ENCODE measurements around the gene SIRT4. TPM values are rescaled to one million over a fixed set of nuclear protein-coding genes. Genes with fewer than 3 reads are reported as not detected.

SIRT4 gene
- total RNA-seq, 1 donor from 2014 or later = 2.7 TPM

DNA sequence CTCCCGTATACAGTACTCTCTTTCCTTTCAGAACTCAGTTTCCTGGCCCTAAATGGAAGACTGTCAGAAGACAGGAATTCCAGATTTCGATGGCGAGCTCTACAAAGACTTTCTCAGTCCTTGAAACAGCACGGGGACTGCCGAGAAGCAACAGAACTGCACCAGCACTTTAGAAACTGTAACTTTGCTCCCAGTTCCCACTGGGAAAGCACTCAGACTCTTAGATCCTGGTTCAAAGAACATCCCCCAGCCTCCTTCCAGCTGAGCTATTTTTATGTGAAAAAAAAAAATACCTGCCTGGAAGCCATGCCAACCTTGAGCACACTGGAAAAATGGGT, 38.4 kb upstream of the SIRT4 start:
- FAIRE-seq (no peak), DNase-seq (ENCODE audit: low read depth) (no peak)
- H3K4me3 ChIP-seq (ENCODE audit: insufficient read depth, low read depth, low read length) = peak overlapping the region; percentile 88
- peak overlapping the region; percentile 100 for H3K4me2 ChIP-seq (ENCODE audit: low read length)
- peaks cover 35% of the 10 kb centered on the region for H3K4me1 Mint-ChIP-seq (ENCODE audit: low read depth, unreplicated experiment)
- no peaks in the 10 kb centered on the region for H3K36me3 ChIP-seq (ENCODE audit: insufficient read depth, low read length)
- H3K27ac Mint-ChIP-seq (ENCODE audit: unreplicated experiment) = peak overlapping the region; percentile 92
- H3K4me1 ChIP-seq (ENCODE audit: insufficient read depth, low read length) = peaks cover 34% of the 10 kb centered on the region
- no peak overlapping the region for H2AFZ ChIP-seq (ENCODE audit: low read depth, low read length)
- no peaks in the 10 kb centered on the region for H3K9me3 Mint-ChIP-seq (ENCODE audit: unreplicated experiment)
- H3K27me3 ChIP-seq (ENCODE audit: insufficient read depth, low read length) = no peaks in the 10 kb centered on the region
- peaks cover 14% of the 10 kb centered on the region for H3K36me3 Mint-ChIP-seq (ENCODE audit: low read depth, unreplicated experiment)
- H3K27me3 Mint-ChIP-seq (ENCODE audit: low read depth, unreplicated experiment) = no peaks in the 10 kb centered on the region
- peak overlapping the region; percentile 97 for H3K4me3 Mint-ChIP-seq (ENCODE audit: unreplicated experiment)
- peaks cover 60% of the 10 kb centered on the region for H4K20me1 ChIP-seq (ENCODE audit: insufficient read depth, low read length)
- H3K79me2 ChIP-seq (ENCODE audit: insufficient read depth, low read length) = peaks cover 68% of the 10 kb centered on the region
- H3K9ac ChIP-seq (ENCODE audit: low read length) = peak overlapping the region; percentile 88
- peak overlapping the region; percentile 41 for H3K27ac ChIP-seq (ENCODE audit: low read depth, low read length)
- TF ChIP-seq EZH2 (IDR thresholded peaks at IDR 0.05; ENCODE audit: insufficient read depth, low read length) = no peak
- TF ChIP-seq, protein P1, sequence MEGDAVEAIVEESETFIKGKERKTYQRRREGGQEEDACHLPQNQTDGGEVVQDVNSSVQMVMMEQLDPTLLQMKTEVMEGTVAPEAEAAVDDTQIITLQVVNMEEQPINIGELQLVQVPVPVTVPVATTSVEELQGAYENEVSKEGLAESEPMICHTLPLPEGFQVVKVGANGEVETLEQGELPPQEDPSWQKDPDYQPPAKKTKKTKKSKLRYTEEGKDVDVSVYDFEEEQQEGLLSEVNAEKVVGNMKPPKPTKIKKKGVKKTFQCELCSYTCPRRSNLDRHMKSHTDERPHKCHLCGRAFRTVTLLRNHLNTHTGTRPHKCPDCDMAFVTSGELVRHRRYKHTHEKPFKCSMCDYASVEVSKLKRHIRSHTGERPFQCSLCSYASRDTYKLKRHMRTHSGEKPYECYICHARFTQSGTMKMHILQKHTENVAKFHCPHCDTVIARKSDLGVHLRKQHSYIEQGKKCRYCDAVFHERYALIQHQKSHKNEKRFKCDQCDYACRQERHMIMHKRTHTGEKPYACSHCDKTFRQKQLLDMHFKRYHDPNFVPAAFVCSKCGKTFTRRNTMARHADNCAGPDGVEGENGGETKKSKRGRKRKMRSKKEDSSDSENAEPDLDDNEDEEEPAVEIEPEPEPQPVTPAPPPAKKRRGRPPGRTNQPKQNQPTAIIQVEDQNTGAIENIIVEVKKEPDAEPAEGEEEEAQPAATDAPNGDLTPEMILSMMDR (IDR thresholded peaks at IDR 0.05; ENCODE audit: insufficient read depth, low read depth, low read length) = no peak
- H3K9me3 ChIP-seq (ENCODE audit: insufficient read depth, low read depth, low read length) = no peaks in the 10 kb centered on the region

DNA sequence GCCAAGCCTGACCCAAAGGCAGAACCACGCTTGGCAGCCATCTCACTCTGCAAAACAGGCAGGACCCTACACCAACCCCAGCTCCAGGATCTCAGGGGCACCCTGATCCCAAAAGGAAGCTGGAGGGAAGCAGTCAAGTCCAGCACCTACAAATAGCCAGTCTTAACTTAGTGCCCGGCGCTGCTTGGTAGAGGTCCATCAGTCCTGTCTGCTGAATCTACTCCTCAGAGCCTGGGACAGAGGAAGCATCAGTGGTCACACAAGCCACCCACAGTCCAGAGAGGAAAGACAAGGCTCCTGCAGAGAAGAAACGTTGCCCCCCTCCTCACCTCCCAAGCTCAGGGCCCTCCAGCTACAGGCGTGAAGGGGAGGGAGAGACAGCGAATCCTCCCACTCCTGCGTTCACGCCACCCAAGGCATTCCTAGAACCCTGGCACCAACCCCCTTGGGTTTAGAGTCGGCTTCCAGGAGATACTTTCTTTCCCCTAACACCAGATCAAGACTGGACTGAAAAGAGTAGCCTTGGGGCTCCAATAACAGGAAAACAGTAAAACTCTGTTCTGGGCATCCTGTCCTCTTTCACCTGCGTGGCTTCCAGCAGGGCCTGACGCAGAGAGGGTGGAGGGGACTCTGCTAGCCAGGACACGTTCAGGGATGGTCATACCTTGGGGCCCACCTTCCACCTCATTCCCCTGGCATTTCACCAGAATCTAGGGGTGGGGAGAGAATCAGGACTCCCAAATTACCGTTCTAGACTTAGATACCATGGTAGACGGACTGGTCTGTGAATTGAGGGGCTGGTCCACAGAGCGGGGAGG, 37.8 kb upstream of the SIRT4 start:
- H3K9ac ChIP-seq (ENCODE audit: low read length) = peak overlapping the region; percentile 88
- peaks cover 34% of the 10 kb centered on the region for H3K4me1 ChIP-seq (ENCODE audit: insufficient read depth, low read length)
- H3K4me3 ChIP-seq (ENCODE audit: insufficient read depth, low read depth, low read length) = peak overlapping the region; percentile 88
- H3K36me3 ChIP-seq (ENCODE audit: insufficient read depth, low read length) = no peaks in the 10 kb centered on the region
- peak overlapping the region; percentile 41 for H3K27ac ChIP-seq (ENCODE audit: low read depth, low read length)
- no peaks in the 10 kb centered on the region for H3K9me3 ChIP-seq (ENCODE audit: insufficient read depth, low read depth, low read length)
- no peaks in the 10 kb centered on the region for H3K9me3 Mint-ChIP-seq (ENCODE audit: unreplicated experiment)
- peak overlapping the region; percentile 97 for H3K4me3 Mint-ChIP-seq (ENCODE audit: unreplicated experiment)
- H3K27ac Mint-ChIP-seq (ENCODE audit: unreplicated experiment) = peak overlapping the region; percentile 92
- no peak for DNase-seq (ENCODE audit: low read depth)
- H3K27me3 Mint-ChIP-seq (ENCODE audit: low read depth, unreplicated experiment) = no peaks in the 10 kb centered on the region
- peaks cover 56% of the 10 kb centered on the region for H4K20me1 ChIP-seq (ENCODE audit: insufficient read depth, low read length)
- peaks cover 34% of the 10 kb centered on the region for H3K4me1 Mint-ChIP-seq (ENCODE audit: low read depth, unreplicated experiment)
- no peak for TF ChIP-seq EZH2 (IDR thresholded peaks at IDR 0.05; ENCODE audit: insufficient read depth, low read length)
- TF ChIP-seq, protein P1 (IDR thresholded peaks at IDR 0.05; ENCODE audit: insufficient read depth, low read depth, low read length) = no peak
- H3K79me2 ChIP-seq (ENCODE audit: insufficient read depth, low read length) = peaks cover 62% of the 10 kb centered on the region
- no peaks in the 10 kb centered on the region for H3K27me3 ChIP-seq (ENCODE audit: insufficient read depth, low read length)
- FAIRE-seq = no peak
- peak overlapping the region; percentile 100 for H3K4me2 ChIP-seq (ENCODE audit: low read length)
- peaks cover 14% of the 10 kb centered on the region for H3K36me3 Mint-ChIP-seq (ENCODE audit: low read depth, unreplicated experiment)
- H2AFZ ChIP-seq (ENCODE audit: low read depth, low read length) = no peak overlapping the region

DNA sequence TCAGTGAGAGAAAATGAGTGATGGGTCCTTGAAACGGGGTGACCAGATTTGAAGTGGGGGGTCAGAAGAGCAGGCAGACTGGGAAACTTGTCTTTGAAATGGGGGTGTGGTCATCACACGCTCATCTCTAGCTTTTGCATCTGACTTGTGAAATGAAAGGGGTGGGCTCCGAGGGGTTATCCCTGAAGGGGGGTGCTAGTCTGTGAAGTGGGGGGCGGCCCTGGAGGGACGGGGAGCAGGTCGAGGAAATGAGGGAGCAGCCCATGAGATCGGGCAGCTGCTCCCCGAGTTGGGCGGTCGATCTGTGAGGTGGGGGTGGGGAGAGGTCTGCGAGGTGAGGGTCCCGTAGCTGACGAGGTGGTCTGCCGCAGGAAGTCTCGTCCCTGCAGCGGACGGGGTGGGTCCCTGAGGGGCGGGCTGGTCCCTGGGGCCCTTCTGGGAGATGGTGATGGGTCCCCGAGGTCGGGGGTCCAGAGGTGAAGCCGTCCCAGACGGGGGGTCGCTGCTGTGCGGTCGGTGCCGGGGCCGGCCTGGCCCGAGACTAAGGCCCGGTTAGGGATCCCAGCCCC, 37.1 kb upstream of the SIRT4 start:
- Histone ChIP-seq H3K4me3 (ENCODE audit: insufficient read depth, low read depth, low read length) (peak overlapping the region; percentile 88), H3K79me2 (ENCODE audit: insufficient read depth, low read length) (peaks cover 55% of the 10 kb centered on the region), H3K27me3 (ENCODE audit: insufficient read depth, low read length) (no peaks in the 10 kb centered on the region), H2AFZ (ENCODE audit: low read depth, low read length) (no peak overlapping the region), H3K9ac (ENCODE audit: low read length) (peak overlapping the region; percentile 88), H3K9me3 (ENCODE audit: insufficient read depth, low read depth, low read length) (no peaks in the 10 kb centered on the region), H3K27ac (ENCODE audit: low read depth, low read length) (peak overlapping the region; percentile 41), H3K4me1 (ENCODE audit: insufficient read depth, low read length) (peaks cover 34% of the 10 kb centered on the region), H3K4me2 (ENCODE audit: low read length) (peak overlapping the region; percentile 100), H4K20me1 (ENCODE audit: insufficient read depth, low read length) (peaks cover 49% of the 10 kb centered on the region), H3K36me3 (ENCODE audit: insufficient read depth, low read length) (no peaks in the 10 kb centered on the region)
- H3K4me1 Mint-ChIP-seq (ENCODE audit: low read depth, unreplicated experiment) = peaks cover 29% of the 10 kb centered on the region
- TF ChIP-seq EZH2 (IDR thresholded peaks at IDR 0.05; ENCODE audit: insufficient read depth, low read length) = no peak
- TF ChIP-seq, protein P1 (IDR thresholded peaks at IDR 0.05; ENCODE audit: insufficient read depth, low read depth, low read length) = no peak
- H3K27ac Mint-ChIP-seq (ENCODE audit: unreplicated experiment) = peak overlapping the region; percentile 92
- H3K4me3 Mint-ChIP-seq (ENCODE audit: unreplicated experiment) = peak overlapping the region; percentile 97
- DNase-seq (ENCODE audit: low read depth) (no peak), FAIRE-seq (no peak)
- peaks cover 9% of the 10 kb centered on the region for H3K36me3 Mint-ChIP-seq (ENCODE audit: low read depth, unreplicated experiment)
- no peaks in the 10 kb centered on the region for H3K27me3 Mint-ChIP-seq (ENCODE audit: low read depth, unreplicated experiment)
- H3K9me3 Mint-ChIP-seq (ENCODE audit: unreplicated experiment) = no peaks in the 10 kb centered on the region
